OCI-LY3 (cell line): ENCODE results near the gene LTO1.

Experiments used
- CTCF ChIP-seq: fragments of 200-600, 300-600 bp; sonication (generic); IDR thresholded peaks from 2 replicates; pipeline ENCODE4 v1.5.1; 2014; ENCODE audit warnings: antibody characterized with exemption, low read length, low read depth
- EZH2phosphoT487 ChIP-seq: fragments of 200-600 bp; shearing (Covaris generic); IDR thresholded peaks from 2 replicates; pipeline ENCODE4 v1.6.1; 2018; ENCODE audit warnings: antibody characterized with exemption, mixed run types, low read depth

DNA sequence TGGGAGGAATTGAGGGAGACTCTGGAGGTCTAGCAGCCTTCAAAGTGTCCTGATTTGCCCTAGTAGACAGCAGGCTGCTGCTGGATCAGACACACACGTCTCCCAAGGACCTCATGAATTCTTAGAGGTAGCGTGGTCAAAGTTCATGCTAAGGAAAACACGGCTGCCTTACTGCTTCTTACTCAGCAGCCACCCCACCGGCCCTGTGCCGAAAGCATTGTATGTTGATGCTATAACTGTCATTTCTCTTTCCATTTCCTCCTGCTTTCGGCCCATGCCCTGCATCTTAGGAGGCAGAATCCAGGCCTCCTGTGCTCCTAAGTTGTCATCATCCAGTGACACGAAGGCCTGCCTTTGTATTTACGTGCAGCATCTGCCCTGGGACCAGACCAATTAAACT is 44.7 kb downstream of the LTO1 start:
- TF ChIP-seq CTCF (no peak), EZH2phosphoT487 (no peak)
